Measurements from ENCODE around the gene HOXD3.

DNA sequence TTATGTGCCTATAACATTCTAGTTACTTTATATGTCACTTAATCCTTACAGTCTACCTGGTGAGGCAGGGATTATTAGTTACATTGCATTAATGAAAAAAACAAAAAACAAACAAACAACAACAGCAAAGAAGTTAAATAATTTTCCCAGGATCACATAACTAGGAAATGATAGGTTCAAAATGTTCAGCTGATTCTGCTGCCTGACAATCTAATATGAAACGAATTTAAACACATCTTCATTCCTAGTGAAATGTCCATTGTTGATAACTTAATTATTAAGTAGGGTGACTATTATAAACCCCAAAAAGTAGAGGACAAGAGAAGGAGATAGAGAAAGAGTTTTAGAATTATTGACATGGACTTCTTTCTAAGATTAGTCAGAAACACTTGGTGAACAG, 54.0 kb downstream of the HOXD3 start:
- TF ChIP-seq, protein P1, sequence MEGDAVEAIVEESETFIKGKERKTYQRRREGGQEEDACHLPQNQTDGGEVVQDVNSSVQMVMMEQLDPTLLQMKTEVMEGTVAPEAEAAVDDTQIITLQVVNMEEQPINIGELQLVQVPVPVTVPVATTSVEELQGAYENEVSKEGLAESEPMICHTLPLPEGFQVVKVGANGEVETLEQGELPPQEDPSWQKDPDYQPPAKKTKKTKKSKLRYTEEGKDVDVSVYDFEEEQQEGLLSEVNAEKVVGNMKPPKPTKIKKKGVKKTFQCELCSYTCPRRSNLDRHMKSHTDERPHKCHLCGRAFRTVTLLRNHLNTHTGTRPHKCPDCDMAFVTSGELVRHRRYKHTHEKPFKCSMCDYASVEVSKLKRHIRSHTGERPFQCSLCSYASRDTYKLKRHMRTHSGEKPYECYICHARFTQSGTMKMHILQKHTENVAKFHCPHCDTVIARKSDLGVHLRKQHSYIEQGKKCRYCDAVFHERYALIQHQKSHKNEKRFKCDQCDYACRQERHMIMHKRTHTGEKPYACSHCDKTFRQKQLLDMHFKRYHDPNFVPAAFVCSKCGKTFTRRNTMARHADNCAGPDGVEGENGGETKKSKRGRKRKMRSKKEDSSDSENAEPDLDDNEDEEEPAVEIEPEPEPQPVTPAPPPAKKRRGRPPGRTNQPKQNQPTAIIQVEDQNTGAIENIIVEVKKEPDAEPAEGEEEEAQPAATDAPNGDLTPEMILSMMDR (conservative IDR thresholded peaks at IDR 0.05; ENCODE audit: low read length), result no peak
- no peak for TF ChIP-seq EZH2phosphoT487 (IDR thresholded peaks at IDR 0.05; ENCODE audit: borderline replicate concordance, low read depth, low read length)

All from OCI-LY7 (cell line).